DLD1 (cell line): ENCODE data around the gene CHRND.

Experiments used
- in situ Hi-C: cut with HindIII; loops from 2 replicates; pipeline ENCODE4 v1.10.0; 2017; ENCODE audit warnings: low sequenced_read_pairs

CHRND gene

DNA sequence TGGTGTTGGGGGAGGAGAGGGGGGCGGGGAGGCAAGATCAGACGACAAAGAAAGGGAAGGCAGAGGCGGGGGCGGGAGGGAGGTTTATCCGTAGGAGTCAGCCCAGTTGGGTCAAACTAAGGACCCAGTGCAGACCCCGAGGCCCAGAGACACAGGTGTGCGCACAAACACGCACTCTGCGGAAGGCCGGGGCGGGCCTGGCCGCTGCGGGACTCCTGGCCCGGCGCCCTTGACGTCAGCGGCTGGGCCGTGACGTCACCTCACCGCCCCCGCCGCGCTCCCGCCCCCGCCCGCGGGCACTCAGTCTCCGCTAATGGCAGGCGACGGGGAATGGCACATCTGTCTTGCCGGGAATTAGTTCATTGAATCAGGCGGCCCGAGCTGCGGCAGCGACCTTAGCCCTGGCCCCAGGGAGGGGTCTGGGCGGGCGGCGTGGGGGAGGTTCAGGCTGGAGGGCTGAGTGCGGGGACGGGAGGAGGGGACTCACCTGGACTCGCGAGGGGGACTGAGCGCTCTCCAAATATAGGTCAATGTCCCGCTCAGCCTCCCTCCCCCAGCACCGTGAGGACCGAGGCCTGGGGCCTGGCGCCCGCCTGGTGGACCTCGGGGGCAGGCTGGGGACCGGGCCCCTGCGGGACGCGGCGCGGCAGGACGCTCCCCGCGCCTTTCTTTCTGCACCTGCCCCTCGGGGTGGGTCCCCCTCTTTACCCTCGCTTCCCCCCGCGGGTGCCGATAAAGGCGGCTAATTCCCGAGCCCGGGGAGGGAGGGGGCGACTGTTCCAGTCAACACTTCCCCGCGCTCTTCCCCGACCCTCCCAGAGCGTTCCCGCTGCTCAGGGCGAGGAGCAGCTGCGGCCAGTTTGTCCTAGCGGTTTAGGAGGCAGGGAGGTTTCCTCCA is 22.8 kb upstream of the CHRND start:
- in situ Hi-C loops = no loop called here

DNA sequence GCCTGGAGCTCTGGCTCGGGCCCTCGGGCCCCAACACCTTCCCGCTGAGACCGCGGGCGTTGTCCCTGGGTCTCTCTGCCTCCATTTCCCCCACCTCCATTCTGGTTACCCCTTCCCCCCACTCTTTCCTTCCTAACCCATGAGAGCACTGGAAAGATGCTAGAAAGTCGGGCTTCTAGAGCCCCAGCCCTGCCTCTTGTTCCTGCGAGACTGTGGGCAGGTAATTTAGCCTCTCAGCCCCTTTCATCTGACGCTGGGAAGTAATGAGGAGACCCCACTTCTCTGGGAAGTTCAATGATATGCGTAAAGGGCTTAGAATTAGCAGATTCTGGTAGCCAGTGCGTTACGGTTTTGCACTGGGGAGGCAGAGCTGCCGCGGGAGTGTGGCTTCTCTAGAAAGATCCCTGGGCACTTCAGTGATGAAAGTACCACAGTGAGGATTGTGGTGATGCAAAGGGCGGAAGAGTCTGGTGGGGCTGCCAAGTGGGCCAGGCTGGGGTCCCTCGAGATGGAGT is 22.1 kb upstream of the CHRND start:
- in situ Hi-C loops = no loop called here

DNA sequence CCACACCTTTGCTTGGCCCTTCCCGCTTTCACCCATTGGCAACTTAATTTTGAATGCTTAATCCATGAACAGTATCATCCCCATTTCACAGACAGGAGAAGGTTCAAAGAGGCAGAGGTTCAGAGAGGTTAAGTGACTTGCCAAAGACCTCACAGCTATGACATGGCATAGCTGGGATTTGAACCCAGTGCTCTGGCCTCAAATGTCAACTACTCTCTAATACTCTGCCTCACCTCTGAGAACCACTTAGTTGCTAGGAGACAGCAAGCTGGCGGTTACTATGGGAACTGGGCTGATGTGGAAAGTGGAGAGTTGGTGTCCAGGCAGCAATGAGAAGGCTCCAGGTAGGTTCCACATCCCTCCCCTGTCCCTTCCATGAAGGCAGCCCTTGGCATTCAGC is 21.5 kb upstream of the CHRND start:
- in situ Hi-C loops = no loop called here

DNA sequence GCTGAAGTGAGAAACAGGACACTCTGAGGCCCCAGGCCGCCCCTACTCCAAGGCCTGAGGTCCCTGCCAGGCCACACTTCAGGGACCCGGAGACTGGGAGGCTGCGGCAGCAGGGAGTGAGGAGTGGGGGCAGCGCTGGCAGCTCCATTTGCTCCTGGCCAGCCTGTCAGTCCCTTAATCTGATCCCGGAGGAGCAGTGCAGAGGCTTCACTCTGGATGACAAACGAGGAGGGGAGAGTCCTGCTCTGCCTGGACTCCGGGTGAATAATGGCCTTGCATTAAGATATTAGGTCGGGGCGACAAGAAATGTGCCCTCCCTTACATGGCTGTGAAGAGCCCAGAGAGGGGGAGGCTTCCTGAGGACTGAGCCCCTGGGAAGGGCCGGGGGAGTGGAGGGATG is 20.1 kb upstream of the CHRND start:
- in situ Hi-C loops = no loop called here

DNA sequence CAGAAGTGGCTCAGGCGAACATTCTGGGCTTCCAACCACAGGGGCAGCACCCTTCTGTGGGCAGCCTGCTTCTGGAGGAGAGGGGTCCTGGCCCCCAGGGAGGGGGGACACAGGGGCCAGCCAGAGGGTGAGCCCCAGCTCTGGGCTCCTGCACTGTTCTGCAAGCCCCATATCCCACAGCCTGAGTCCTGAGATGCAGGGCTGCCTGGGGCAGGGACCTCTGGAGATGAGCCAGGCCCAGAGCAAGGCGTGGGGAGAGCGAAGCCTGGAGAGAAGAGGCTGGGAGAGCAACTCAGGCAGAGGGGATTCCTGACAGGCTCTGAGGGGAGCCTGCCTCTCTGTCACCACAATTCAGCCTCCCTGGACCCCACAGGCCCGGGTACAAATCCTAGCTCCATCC is 19.3 kb upstream of the CHRND start:
- in situ Hi-C loops = no loop called here

DNA sequence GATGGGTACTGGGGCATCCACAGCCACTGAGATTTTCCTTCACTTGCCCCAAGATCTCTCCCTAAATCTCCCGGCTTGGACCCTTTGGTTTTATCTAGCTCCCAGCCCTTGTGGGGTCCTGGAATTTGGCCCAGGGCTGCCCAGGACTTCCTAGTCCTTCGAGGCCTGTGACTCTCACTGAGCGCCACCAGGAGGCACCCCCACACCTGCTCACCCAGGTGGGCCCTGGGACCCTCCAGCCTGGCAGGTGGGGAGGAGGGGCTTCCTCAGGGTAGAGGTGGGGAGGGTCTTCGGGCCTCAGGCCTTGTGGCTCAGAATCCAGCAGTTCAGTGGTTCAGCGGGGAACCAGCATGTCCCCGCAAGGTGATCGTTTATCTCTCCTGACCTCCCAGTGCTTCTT is 17.7 kb upstream of the CHRND start:
- in situ Hi-C loops = no loop called here

DNA sequence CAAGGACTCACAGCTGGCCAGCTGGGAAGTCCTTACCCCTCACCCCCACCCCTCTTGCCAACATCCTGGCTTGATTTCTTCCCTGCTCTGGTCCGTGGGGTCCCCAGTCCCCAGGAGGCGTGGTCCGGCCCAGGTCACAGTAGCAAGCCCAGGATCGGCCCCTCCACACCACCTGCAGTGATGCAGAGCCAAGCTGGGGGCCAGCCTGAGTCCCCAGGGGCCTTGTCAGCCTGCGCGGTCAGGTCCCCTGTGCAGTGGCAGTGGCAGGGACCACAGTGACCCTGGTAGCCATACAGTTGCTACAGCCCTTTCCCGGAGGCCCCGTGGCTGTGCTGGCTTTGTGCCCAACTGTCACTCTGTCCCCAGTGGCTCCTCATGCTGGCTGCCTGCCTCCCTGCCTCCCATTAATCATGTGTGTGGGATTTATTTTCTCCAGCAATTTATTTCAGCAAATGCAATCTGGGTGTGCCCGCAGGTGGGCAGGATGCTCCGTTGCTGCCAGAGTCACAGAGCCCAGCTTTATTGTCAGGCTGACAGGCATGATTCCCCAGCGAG is 14.5 kb upstream of the CHRND start:
- in situ Hi-C loops = no loop called here

DNA sequence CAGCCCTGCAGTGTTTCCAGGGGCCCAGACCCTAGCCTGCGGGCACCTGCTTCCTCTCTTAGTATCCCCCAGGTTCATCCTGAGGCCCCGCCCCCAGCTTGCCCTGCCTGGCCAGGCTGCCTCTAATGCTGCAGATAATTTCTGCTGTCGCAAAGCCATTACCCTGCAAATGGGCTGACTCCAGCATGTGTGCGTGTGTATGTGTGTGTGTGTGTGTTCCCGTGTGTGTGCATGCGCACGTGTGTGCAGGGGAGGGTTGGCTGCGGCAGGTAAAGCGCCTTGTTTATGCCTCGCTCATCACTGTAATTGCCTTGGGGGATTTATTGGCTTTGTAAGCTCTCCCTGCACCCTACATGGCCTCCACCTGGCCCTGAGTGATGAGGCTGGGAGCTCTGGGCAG is 13.4 kb upstream of the CHRND start:
- in situ Hi-C loops = no loop called here

DNA sequence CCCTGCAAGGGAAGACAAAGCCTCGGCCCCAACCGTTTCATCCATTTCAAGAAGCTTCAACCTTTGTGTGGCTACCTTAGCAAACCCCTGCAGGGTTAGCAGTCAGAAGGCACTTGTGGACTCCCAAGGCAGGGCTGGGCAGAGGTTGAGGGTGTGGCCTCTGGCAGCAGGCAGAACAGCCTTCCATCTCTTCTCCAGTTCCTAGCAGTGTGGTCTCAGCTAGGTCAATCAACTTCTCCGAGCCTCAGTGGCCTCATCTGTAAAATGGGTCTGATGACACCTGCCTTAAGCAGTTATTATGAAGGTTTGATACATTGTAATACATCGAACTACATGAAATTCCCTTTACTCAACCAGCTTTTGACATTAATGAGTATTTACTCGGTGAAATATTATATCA is 12.6 kb upstream of the CHRND start:
- in situ Hi-C loops = no loop called here

DNA sequence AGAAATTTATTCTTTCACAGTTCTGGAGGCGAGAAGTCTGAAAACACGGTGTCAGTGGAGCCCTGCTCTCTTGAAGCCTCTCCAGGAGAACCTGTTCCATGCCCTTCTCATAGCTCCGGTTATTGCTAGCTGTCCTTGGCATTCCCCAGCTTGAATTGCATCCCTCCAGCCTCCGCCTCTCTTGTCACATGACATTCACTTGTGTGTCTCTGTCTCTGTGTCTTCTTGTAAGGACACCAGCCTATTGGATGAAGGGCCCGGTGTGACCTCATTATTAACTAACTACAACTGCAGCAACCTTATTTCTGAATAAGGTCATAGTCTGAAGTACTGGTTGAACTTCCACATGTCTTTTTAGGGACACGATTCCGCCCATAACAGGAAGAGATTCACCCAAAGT is 10.3 kb upstream of the CHRND start:
- in situ Hi-C loops = no loop called here

DNA sequence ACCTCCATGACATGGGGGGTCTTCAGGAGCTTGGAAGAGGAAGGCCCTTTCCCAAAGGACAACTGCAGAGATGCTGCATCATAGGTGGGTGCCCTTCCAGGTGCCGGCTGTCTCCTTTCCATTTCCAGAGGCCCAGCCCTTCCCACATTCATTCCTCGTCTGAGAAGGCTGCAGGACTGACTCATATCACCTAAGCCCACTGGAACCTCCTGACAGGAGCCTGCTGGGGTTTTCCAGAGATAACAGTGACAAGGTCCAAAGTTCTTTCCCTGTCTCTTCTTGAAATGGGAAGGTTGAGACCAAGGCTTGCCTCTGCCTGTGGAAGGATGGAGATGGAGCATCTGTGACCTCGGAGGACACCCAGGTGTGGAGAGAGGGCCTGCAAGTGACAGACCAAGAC is 9.4 kb upstream of the CHRND start:
- in situ Hi-C loops = no loop called here

DNA sequence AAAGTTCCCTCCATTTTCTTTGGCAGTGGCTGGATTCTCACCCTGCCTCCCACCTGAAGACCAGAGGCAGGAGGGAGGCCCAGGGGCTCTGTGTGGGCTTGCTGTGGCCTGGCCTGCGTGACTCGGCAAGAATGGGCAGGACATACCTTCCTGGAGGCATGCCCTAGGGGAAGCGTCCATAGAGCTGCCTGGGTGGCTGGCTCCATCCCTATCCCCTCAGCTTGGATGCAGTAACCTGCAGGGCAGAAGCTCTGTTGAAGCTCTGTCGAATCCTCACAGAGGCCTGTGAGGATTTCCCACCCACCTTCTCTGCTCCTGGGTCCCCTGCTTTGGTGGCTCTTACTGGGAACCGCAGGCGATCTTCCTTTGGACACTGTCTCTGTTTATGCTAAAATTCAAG is 7.1 kb upstream of the CHRND start:
- in situ Hi-C loops = no loop called here

DNA sequence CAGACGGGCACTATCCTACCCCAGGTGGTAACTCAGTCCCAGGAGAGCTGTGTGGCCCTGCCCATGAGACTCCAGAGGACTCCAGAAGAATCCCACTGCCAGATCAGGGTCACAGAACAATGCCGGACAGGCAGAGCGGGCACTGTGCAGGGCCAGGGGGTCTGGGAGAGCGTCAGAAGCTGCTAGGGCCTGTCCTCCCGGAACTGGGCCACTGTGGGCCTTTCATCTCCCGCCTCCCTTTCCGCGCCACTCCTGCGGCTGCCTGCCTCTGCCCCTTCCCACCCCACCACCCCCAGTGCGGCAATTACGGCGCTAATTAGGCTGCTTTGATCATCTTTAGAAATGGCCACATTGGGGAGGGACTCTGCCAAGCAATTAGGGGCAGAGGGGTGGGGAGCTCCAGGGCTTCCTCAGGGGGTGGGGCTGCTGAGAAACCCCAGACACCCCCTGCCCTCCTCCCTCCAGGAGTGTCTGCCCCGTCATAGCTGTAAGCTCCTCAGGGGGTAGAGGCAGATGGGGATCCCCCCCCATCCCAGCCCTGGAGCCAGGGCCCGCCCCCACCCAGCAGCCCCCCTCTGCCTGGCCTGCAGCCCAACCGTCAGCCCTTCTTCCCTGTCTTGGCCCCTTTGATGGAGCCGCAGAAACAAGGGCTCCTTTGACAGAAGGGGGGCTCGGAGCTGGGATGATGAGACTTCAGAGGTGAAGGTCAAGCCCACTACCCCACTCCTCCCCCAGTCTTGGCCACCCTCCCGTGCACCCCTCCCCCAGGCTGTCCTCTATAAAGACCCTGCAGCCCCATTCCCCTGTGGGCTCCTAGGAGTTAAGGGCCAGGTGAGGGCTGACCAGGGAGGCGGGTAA is 6.2 kb upstream of the CHRND start, which contains the start of gene PRSS56:
Gene PRSS56 (plus strand): TSS at position 808 of the 858 bp plus-strand sequence. CDS start 211 bp downstream, outside the sequence.
- in situ Hi-C loops = no loop called here

DNA sequence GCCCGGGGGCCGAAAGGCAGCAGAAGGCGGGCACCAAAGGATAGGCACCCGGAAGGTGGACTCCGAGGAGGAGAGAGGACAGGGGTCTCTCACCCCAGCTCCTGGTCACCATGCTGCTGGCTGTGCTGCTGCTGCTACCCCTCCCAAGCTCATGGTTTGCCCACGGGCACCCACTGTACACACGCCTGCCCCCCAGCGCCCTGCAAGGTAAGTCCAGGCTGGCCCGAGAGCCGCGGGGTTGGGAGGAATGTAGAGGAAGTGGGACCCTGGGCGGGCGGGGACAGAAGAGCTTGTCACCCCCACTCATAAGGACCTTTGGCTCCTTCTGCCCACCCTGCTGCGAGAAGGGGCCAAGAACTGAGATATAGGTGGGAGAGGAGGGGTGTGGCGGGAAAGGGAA is 5.5 kb upstream of the CHRND start:
- in situ Hi-C loops = no loop called here

DNA sequence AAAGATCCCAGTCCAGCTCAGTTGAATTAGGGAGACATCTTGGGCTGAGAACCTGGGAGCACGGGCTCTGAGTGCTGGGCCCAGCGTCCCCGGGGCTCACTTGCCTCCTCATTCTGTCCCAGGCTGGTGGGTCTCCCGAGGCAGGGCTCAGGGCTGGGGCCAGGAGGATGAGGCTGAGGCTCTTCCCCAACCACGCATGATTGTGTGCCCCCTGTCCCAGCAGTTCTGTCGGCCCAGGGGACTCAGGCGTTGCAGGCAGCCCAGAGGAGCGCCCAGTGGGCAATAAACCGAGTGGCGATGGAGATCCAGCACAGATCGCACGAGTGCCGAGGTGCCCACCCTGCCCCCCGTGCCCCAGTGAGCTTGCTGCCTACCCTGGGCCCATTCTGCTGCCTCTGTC is 4.9 kb upstream of the CHRND start:
- in situ Hi-C loops = no loop called here

DNA sequence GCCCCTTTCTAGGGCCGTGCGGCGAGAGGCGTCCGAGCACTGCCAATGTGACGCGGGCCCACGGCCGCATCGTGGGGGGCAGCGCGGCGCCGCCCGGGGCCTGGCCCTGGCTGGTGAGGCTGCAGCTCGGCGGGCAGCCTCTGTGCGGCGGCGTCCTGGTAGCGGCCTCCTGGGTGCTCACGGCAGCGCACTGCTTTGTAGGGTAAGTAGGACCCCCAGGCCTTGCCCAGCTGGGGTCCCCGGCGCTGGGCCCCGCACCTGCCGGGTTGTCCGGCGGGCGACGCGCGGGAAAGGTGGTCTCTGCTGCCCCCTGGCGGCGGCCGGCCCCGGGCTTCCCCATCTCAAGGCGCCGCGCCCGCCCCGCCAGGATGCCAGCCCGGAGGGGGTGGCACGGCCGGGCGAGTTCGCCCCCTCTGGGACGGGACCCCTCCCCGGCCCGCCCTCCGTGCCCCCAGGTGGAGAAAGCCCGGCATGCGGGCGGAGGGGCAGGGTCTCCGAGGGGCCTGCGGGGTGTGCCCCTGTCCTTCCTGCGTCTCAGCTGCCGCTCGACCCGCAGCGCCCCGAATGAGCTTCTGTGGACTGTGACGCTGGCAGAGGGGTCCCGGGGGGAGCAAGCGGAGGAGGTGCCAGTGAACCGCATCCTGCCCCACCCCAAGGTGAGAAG is 3.9 kb upstream of the CHRND start:
- in situ Hi-C loops = no loop called here

DNA sequence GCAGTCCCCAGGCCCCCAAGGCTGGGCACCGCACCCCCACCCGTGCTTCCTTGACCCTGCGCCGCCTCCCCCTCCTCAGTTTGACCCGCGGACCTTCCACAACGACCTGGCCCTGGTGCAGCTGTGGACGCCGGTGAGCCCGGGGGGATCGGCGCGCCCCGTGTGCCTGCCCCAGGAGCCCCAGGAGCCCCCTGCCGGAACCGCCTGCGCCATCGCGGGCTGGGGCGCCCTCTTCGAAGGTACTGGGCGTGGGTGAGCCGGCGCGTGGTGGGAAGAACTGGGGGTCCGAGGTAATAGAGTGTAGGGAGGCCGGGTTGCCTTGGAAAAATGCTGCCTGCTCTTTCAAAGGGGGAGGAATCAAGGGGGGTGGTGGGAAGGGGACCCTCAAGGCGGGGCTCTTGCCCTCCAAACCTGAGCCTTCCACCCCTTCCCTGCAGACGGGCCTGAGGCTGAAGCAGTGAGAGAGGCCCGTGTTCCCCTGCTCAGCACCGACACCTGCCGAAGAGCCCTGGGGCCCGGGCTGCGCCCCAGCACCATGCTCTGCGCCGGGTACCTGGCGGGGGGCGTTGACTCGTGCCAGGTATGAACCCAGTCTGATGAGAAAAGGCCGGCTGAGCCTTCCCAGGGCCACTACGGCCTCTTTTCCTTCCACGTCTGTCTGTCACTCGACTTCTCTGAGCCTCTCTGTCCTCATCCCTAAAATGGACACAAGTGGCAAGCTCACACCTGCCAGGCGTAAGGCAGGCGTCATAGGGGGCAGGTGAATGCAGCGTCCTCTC is 3.1 kb upstream of the CHRND start:
- in situ Hi-C loops = no loop called here

DNA sequence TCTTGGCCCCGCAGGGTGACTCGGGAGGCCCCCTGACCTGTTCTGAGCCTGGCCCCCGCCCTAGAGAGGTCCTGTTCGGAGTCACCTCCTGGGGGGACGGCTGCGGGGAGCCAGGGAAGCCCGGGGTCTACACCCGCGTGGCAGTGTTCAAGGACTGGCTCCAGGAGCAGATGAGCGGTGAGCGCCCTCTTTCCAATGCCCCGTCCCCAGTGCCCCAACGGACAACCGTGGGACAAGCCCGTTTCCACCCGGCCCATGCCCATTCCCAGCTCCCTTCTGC is 2.6 kb upstream of the CHRND start:
- in situ Hi-C loops = no loop called here

DNA sequence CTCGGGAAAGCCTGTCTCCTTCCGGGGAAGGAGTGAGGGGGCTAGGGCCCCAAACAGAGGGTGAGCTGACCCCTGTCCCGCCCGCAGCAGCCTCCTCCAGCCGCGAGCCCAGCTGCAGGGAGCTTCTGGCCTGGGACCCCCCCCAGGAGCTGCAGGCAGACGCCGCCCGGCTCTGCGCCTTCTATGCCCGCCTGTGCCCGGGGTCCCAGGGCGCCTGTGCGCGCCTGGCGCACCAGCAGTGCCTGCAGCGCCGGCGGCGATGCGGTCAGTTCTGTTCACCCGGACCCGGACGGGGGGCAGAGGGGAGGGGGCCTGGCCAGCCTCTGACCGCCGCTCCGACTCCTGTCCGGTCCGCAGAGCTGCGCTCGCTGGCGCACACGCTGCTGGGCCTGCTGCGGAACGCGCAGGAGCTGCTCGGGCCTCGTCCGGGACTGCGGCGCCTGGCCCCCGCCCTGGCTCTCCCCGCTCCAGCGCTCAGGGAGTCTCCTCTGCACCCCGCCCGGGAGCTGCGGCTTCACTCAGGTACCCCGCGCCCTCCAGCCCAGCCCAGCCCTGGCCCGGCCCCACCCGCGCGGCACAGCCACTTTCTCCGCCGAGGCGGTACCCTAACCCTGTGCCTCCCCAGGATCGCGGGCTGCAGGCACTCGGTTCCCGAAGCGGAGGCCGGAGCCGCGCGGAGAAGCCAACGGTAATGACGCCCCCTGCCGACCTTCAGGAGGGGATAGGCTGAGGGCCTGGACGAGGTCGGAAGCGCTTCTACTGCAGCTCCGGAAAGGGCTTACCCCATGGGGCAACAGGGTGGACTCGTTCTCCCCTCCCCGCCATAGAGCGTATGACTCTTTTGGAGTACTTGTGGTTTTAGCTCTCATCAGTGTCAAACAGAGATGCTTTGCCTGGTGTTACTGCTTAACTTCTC is 2.0 kb upstream of the CHRND start:
- in situ Hi-C loops = no loop called here
